Mesothelial cell of epicardium (in vitro differentiated cells): ENCODE data around the gene RIMBP2. TPM values are rescaled to one million over a fixed set of nuclear protein-coding genes. Genes with fewer than 3 reads are reported as not detected.

Experiments
- DNase-seq, 2 experiments: peaks; one replicate each; pipeline ENCODE4 v3.0.0; 2021; ENCODE audit warnings: low spot score in 2 of 2; ENCODE audit not compliant: unreplicated experiment in 2 of 2
- H3K27ac Mint-ChIP-seq: 2 replicates; pipeline ENCODE4 v1.8.0; 2021; ENCODE audit warnings: mixed read lengths
- H3K27me3 Mint-ChIP-seq: 2 replicates; pipeline ENCODE4 v1.8.0; 2021; ENCODE audit warnings: low read depth, mixed read lengths
- H3K36me3 Mint-ChIP-seq: 2 replicates; pipeline ENCODE4 v1.8.0; 2021; ENCODE audit warnings: mixed read lengths
- H3K4me1 Mint-ChIP-seq: 2 replicates; pipeline ENCODE4 v1.8.0; 2021; ENCODE audit warnings: mixed read lengths
- H3K4me3 Mint-ChIP-seq: 2 replicates; pipeline ENCODE4 v1.8.0; 2021; ENCODE audit warnings: mild to moderate bottlenecking, moderate library complexity, mixed read lengths
- H3K9me3 Mint-ChIP-seq: 2 replicates; pipeline ENCODE4 v1.8.0; 2021; ENCODE audit warnings: mixed read lengths
- CTCF ChIP-seq: fragments of 200-600 bp; sonication (generic); IDR thresholded peaks from one replicate; pipeline ENCODE4 v1.5.0; 2021; ENCODE audit warnings: antibody characterized with exemption; ENCODE audit not compliant: unreplicated experiment
- total RNA-seq: library from RNA; stranded (reverse); gene quantifications from 3 replicates; pipeline ENCODE4 v1.2.1, GENCODE V29; 2021

The RIMBP2 gene
- total RNA-seq, 1 donor from 2014 or later, result 8.6 TPM

GRCh38 chr12:130615861-130616345 lies 100.2 kb downstream of the RIMBP2 start:
- Mint-ChIP-seq H3K4me1 (no peaks in the 10 kb centered on the region), H3K4me3 (no peak overlapping the region)
- no peak for DNase-seq

GRCh38 chr12:130614530-130614905 lies 101.6 kb downstream of the RIMBP2 start:
- H3K27me3 Mint-ChIP-seq, result no peaks in the 10 kb centered on the region
- H3K4me3 Mint-ChIP-seq, result no peak overlapping the region
- no peaks in the 10 kb centered on the region for H3K9me3 Mint-ChIP-seq
- no peaks in the 10 kb centered on the region for H3K36me3 Mint-ChIP-seq
- H3K27ac Mint-ChIP-seq, result no peak overlapping the region
- TF ChIP-seq CTCF, result no peak
- DNase-seq, result no peak
- H3K4me1 Mint-ChIP-seq, result no peaks in the 10 kb centered on the region

More at GRCh38 chr12:130615861-130616345, 100.2 kb downstream of the RIMBP2 start:
- Mint-ChIP-seq H3K27ac (no peak overlapping the region), H3K9me3 (no peaks in the 10 kb centered on the region), H3K36me3 (no peaks in the 10 kb centered on the region), H3K27me3 (no peaks in the 10 kb centered on the region)
- TF ChIP-seq CTCF, result no peak

- TF ChIP-seq CTCF, result no peak
- Mint-ChIP-seq H3K36me3 (no peaks in the 10 kb centered on the region), H3K4me3 (no peak overlapping the region), H3K9me3 (no peaks in the 10 kb centered on the region), H3K27me3 (no peaks in the 10 kb centered on the region), H3K4me1 (no peaks in the 10 kb centered on the region), H3K27ac (no peak overlapping the region)
- DNase-seq, result no peak
Measured at GRCh38 chr12:130613831-130614529, 102.1 kb downstream of the RIMBP2 start.

- Mint-ChIP-seq H3K4me3 (no peak overlapping the region), H3K27me3 (no peaks in the 10 kb centered on the region), H3K9me3 (no peaks in the 10 kb centered on the region), H3K27ac (no peak overlapping the region), H3K4me1 (no peaks in the 10 kb centered on the region), H3K36me3 (no peaks in the 10 kb centered on the region)
- no peak for TF ChIP-seq CTCF
- DNase-seq, result no peak
Measured at GRCh38 chr12:130613131-130613530, 103.0 kb downstream of the RIMBP2 start.

- Mint-ChIP-seq H3K4me1 (no peaks in the 10 kb centered on the region), H3K27me3 (no peaks in the 10 kb centered on the region), H3K4me3 (no peak overlapping the region), H3K27ac (no peak overlapping the region), H3K36me3 (no peaks in the 10 kb centered on the region), H3K9me3 (no peaks in the 10 kb centered on the region)
- DNase-seq, result no peak
- no peak for TF ChIP-seq CTCF
Measured at GRCh38 chr12:130611026-130611905, 104.8 kb downstream of the RIMBP2 start.
